ENCODE results near the gene YWHAE.

GRCh38 chr17:1377334-1377733, 22.7 kb downstream of the YWHAE start:
- TF ChIP-seq POLR2AphosphoS5 (IDR thresholded peaks at IDR 0.05; ENCODE audit: low read depth, low read length), result no peak
- TF ChIP-seq TAF1 (IDR thresholded peaks at IDR 0.05; ENCODE audit: borderline replicate concordance, insufficient read depth, low read length), result no peak
- no peak for TF ChIP-seq REST (IDR thresholded peaks at IDR 0.05; ENCODE audit: insufficient read depth in 1 of 2, low read depth in 2 of 2, low read length in 2 of 2)
- TF ChIP-seq FOXP2 (optimal IDR thresholded peaks at IDR 0.05; ENCODE audit: borderline replicate concordance, extremely low read depth, extremely low read length, insufficient read depth), result no peak

Data from PFSK-1 (cell line).